Mononuclear cell (primary cell): ENCODE data around the gene HIVEP3. TPM values are rescaled to one million over a fixed set of nuclear protein-coding genes. Genes with fewer than 3 reads are reported as not detected.

ENCODE experiments used
- H3K27me3 ChIP-seq: 2 replicates; pipeline ENCODE4 v1.6.0; 2011; ENCODE audit warnings: low read length, control low read depth; ENCODE audit not compliant: insufficient read depth
- H3K4me1 ChIP-seq: 2 replicates; pipeline ENCODE4 v1.5.1; 2011; ENCODE audit warnings: mild to moderate bottlenecking, low read length, control low read depth; ENCODE audit not compliant: insufficient read depth
- H3K4me3 ChIP-seq: 2 replicates; pipeline ENCODE4 v1.5.1; 2011; ENCODE audit warnings: mild to moderate bottlenecking, low read length, moderate library complexity
- H3K9me3 ChIP-seq: 2 replicates; pipeline ENCODE4 v1.5.1; 2011; ENCODE audit warnings: low read depth, mild to moderate bottlenecking, control low read depth, low read length
- total RNA-seq: library from RNA; depleted of rRNA; stranded (reverse); fragments of >200 nt; gene quantifications from one replicate; pipeline ENCODE4 v1.2.3, GENCODE V29; 2012

Gene HIVEP3
- total RNA-seq, 1 donor, result 3.9 TPM

GRCh38 chr1:41573785-41574713, 344.7 kb downstream of the HIVEP3 start:
- no peak overlapping the region for H3K4me3 ChIP-seq
- H3K4me1 ChIP-seq, result peaks cover 9% of the 10 kb centered on the region
- no peaks in the 10 kb centered on the region for H3K27me3 ChIP-seq
- no peaks in the 10 kb centered on the region for H3K9me3 ChIP-seq

GRCh38 chr1:41573194-41573593, 345.5 kb downstream of the HIVEP3 start:
- no peaks in the 10 kb centered on the region for H3K9me3 ChIP-seq
- no peaks in the 10 kb centered on the region for H3K27me3 ChIP-seq
- H3K4me3 ChIP-seq, result no peak overlapping the region
- peaks cover 9% of the 10 kb centered on the region for H3K4me1 ChIP-seq

GRCh38 chr1:41572224-41572623, 346.5 kb downstream of the HIVEP3 start:
- H3K9me3 ChIP-seq, result no peaks in the 10 kb centered on the region
- peaks cover 9% of the 10 kb centered on the region for H3K4me1 ChIP-seq
- H3K4me3 ChIP-seq, result no peak overlapping the region
- no peaks in the 10 kb centered on the region for H3K27me3 ChIP-seq

- H3K4me3 ChIP-seq, result no peak overlapping the region
- no peaks in the 10 kb centered on the region for H3K9me3 ChIP-seq
- peaks cover 9% of the 10 kb centered on the region for H3K4me1 ChIP-seq
- no peaks in the 10 kb centered on the region for H3K27me3 ChIP-seq
Observed at GRCh38 chr1:41571041-41571440, 347.7 kb downstream of the HIVEP3 start.

GRCh38 chr1:41568204-41568603, 350.5 kb downstream of the HIVEP3 start:
- Histone ChIP-seq H3K27me3 (no peaks in the 10 kb centered on the region), H3K4me1 (no peaks in the 10 kb centered on the region), H3K4me3 (no peak overlapping the region), H3K9me3 (no peaks in the 10 kb centered on the region)

GRCh38 chr1:41566969-41567368, 351.8 kb downstream of the HIVEP3 start:
- Histone ChIP-seq H3K4me3 (no peak overlapping the region), H3K4me1 (no peaks in the 10 kb centered on the region), H3K9me3 (no peaks in the 10 kb centered on the region), H3K27me3 (no peaks in the 10 kb centered on the region)

GRCh38 chr1:41566274-41566885, 352.3 kb downstream of the HIVEP3 start:
- H3K4me3 ChIP-seq, result no peak overlapping the region
- H3K9me3 ChIP-seq, result no peaks in the 10 kb centered on the region
- no peaks in the 10 kb centered on the region for H3K27me3 ChIP-seq
- H3K4me1 ChIP-seq, result no peaks in the 10 kb centered on the region

GRCh38 chr1:41564741-41565475, 353.8 kb downstream of the HIVEP3 start:
- Histone ChIP-seq H3K4me1 (no peaks in the 10 kb centered on the region), H3K4me3 (no peak overlapping the region), H3K9me3 (no peaks in the 10 kb centered on the region), H3K27me3 (no peaks in the 10 kb centered on the region)

- no peaks in the 10 kb centered on the region for H3K4me1 ChIP-seq
- no peaks in the 10 kb centered on the region for H3K9me3 ChIP-seq
- H3K27me3 ChIP-seq, result no peaks in the 10 kb centered on the region
- H3K4me3 ChIP-seq, result no peak overlapping the region
Observed at GRCh38 chr1:41562328-41562727, 356.4 kb downstream of the HIVEP3 start.

- Histone ChIP-seq H3K9me3 (no peaks in the 10 kb centered on the region), H3K4me1 (no peaks in the 10 kb centered on the region), H3K27me3 (no peaks in the 10 kb centered on the region), H3K4me3 (no peak overlapping the region)
Observed at GRCh38 chr1:41560931-41561330, 357.8 kb downstream of the HIVEP3 start.

- Histone ChIP-seq H3K4me1 (no peaks in the 10 kb centered on the region), H3K27me3 (no peaks in the 10 kb centered on the region), H3K4me3 (no peak overlapping the region), H3K9me3 (no peaks in the 10 kb centered on the region)
Observed at GRCh38 chr1:41560496-41560895, 358.2 kb downstream of the HIVEP3 start.

- H3K4me3 ChIP-seq, result no peak overlapping the region
- no peaks in the 10 kb centered on the region for H3K4me1 ChIP-seq
Observed at GRCh38 chr1:41559331-41559730, 359.4 kb downstream of the HIVEP3 start.

GRCh38 chr1:41558761-41559171, 360.0 kb downstream of the HIVEP3 start:
- H3K4me1 ChIP-seq, result no peaks in the 10 kb centered on the region
- no peaks in the 10 kb centered on the region for H3K9me3 ChIP-seq
- no peak overlapping the region for H3K4me3 ChIP-seq

More at GRCh38 chr1:41559331-41559730, 359.4 kb downstream of the HIVEP3 start:
- H3K9me3 ChIP-seq, result no peaks in the 10 kb centered on the region
- no peaks in the 10 kb centered on the region for H3K27me3 ChIP-seq

GRCh38 chr1:41557751-41558455, 360.8 kb downstream of the HIVEP3 start:
- H3K9me3 ChIP-seq, result no peaks in the 10 kb centered on the region
- H3K4me1 ChIP-seq, result no peaks in the 10 kb centered on the region
- H3K27me3 ChIP-seq, result no peaks in the 10 kb centered on the region
- no peak overlapping the region for H3K4me3 ChIP-seq

More at GRCh38 chr1:41558761-41559171, 360.0 kb downstream of the HIVEP3 start:
- no peaks in the 10 kb centered on the region for H3K27me3 ChIP-seq
